ENCODE data around the gene TPH1.

- no peak for TF ChIP-seq CTCF (IDR thresholded peaks at IDR 0.05; ENCODE audit: low read depth, low read length)
- TF ChIP-seq EZH2phosphoT487 (IDR thresholded peaks at IDR 0.05; ENCODE audit: low read depth): no peak
Observed at GRCh38 chr11:18010121-18010670, 35.9 kb downstream of the TPH1 start.

Measured in OCI-LY3 (cell line).